ENCODE measurements around the gene TMEM161B. TPM values are rescaled to one million over a fixed set of nuclear protein-coding genes. Genes with fewer than 3 reads are reported as not detected.

TMEM161B gene
- total and polyA plus RNA-seq, 12 donors, result 3.8 to 32.3 (median 14.5) TPM

DNA sequence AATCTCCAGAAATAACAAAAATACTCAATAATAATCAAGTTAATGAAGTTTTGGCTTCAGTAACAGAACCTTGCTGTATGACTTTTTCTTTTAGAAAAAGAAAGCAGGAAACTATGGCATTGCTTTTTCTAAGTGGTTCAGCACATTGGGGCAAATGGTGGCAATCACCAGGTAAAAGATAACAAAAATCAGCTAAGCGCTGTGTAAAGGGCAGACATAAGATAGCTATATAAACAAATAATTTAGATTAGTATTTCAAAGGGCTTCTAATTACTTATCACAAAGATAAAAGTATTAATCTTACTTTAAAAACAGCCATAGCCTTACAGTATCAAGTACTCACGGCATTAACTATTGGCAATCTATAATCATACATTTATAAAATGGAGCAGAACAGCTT lies 10.0 kb downstream of the TMEM161B start:
- no peak for TF ChIP-seq POLR2A (IDR thresholded peaks at IDR 0.05)
- TF ChIP-seq, protein P1, sequence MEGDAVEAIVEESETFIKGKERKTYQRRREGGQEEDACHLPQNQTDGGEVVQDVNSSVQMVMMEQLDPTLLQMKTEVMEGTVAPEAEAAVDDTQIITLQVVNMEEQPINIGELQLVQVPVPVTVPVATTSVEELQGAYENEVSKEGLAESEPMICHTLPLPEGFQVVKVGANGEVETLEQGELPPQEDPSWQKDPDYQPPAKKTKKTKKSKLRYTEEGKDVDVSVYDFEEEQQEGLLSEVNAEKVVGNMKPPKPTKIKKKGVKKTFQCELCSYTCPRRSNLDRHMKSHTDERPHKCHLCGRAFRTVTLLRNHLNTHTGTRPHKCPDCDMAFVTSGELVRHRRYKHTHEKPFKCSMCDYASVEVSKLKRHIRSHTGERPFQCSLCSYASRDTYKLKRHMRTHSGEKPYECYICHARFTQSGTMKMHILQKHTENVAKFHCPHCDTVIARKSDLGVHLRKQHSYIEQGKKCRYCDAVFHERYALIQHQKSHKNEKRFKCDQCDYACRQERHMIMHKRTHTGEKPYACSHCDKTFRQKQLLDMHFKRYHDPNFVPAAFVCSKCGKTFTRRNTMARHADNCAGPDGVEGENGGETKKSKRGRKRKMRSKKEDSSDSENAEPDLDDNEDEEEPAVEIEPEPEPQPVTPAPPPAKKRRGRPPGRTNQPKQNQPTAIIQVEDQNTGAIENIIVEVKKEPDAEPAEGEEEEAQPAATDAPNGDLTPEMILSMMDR (IDR thresholded peaks at IDR 0.05), result no peak
- Histone ChIP-seq H3K27ac (no peak overlapping the region), H3K4me3 (no peak overlapping the region), H3K9me3 (replicated peaks in 1 of 3) (no peaks in the 10 kb centered on the region), H3K27me3 (no peaks in the 10 kb centered on the region), H3K36me3 (replicated peaks in 1 of 2) (no peaks in the 10 kb centered on the region), H3K4me1 (replicated peaks in 1 of 2) (peaks cover 12 to 21% of the 10 kb centered on the region in 2 donors)
- WGBS, 4 donors, result 95 to 98% (median 97%) methylated on average over 2 of the region's 2 CpGs
- DNase-seq, result no peak
- intact Hi-C loops (cut with DNase I), result no loop called here

DNA sequence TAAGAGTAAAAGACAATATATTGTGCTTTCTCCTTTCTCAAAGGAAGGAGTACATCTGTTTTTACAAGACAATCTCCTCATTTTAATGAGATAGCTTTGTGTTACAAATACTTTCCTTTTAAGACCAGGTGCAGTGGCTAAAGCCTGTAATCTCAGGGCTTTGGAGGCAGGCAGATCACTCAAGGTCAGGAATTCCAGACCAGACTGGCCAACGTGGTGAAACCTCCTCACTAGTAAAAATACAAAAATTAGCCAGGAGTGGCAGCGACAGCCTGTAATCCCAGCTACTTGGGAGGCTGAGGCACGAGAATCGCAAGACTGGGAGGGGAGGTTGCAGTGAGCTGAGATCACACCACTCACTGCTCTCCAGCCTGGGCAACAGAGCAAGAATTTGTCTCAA lies 11.8 kb downstream of the TMEM161B start:
- DNase-seq, result peak in 5 of 7 donors; percentile 18 to 35 (median 30)
- no peak for TF ChIP-seq POLR2A (IDR thresholded peaks at IDR 0.05)
- TF ChIP-seq, protein P1 (IDR thresholded peaks at IDR 0.05), result no peak
- Histone ChIP-seq H3K9me3 (replicated peaks in 1 of 3) (no peaks in the 10 kb centered on the region), H3K4me1 (replicated peaks in 1 of 2) (peaks cover 12 to 21% of the 10 kb centered on the region in 2 donors), H3K27me3 (no peaks in the 10 kb centered on the region), H3K27ac (no peak overlapping the region), H3K4me3 (no peak overlapping the region), H3K36me3 (replicated peaks in 1 of 2) (no peaks in the 10 kb centered on the region)
- WGBS, 4 donors, result 63 to 77% (median 70%) methylated on average over 4 of the region's 4 CpGs
- intact Hi-C loops (cut with DNase I), result no loop called here

DNA sequence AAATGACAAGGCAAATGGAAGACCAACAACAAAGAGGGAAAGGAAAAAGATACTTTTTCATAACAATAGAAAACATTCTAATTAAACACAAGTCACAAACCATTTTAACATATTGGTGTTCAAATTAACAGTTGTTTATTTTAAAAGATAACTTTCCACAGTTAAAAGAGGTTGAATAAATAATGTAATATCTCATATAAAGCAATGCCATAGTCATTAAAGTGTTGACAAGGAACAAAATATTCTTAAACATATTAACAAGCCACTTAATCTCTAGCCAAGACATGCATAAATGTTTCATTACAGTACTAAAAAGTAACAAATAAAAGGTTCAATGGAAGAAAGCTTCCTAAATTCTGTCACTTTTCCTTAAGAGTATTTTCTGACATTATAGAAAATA lies 12.6 kb downstream of the TMEM161B start:
- DNase-seq, result no peak
- H3K27me3 ChIP-seq, result no peaks in the 10 kb centered on the region
- H3K4me3 ChIP-seq, result no peak overlapping the region
- TF ChIP-seq POLR2A (IDR thresholded peaks at IDR 0.05), result no peak
- TF ChIP-seq, protein P1 (IDR thresholded peaks at IDR 0.05), result no peak
- H3K36me3 ChIP-seq (replicated peaks in 1 of 2), result no peaks in the 10 kb centered on the region
- H3K27ac ChIP-seq, result no peak overlapping the region
- H3K9me3 ChIP-seq (replicated peaks in 1 of 3), result no peaks in the 10 kb centered on the region
- intact Hi-C loops (cut with DNase I), result no loop called here
- peaks cover 12 to 21% of the 10 kb centered on the region in 2 donors for H3K4me1 ChIP-seq (replicated peaks in 1 of 2)

DNA sequence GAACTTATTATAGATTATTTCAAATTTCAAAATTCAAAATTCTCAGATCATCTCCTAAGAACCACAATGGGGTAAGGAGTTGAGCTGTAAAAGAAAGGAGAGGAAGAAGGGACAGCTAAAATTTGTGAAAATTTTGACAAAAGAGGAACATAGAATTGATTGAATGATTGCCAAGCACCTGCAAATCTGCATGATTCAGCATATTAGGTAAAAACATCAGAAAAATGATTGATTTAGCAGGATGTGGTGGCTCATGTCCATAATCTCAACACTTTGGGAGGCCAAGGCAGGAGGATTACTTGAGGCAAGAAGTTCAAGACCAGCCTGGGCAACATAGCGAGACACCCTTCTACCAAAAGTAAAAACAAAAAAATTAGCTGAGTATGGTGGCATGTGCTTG lies 14.3 kb downstream of the TMEM161B start:
- intact Hi-C loops (cut with DNase I), result no loop called here
- peaks cover 12 to 21% of the 10 kb centered on the region in 2 donors for H3K4me1 ChIP-seq (replicated peaks in 1 of 2)
- no peak overlapping the region for H3K27ac ChIP-seq
- no peaks in the 10 kb centered on the region for H3K36me3 ChIP-seq (replicated peaks in 1 of 2)
- 92 to 100% (median 95%) methylated on average over 1 of the region's 1 CpG for WGBS, 4 donors
- no peak for DNase-seq
- H3K27me3 ChIP-seq, result no peaks in the 10 kb centered on the region
- TF ChIP-seq, protein P1 (IDR thresholded peaks at IDR 0.05), result no peak
- TF ChIP-seq POLR2A (IDR thresholded peaks at IDR 0.05), result no peak
- no peak overlapping the region for H3K4me3 ChIP-seq
- H3K9me3 ChIP-seq (replicated peaks in 1 of 3), result no peaks in the 10 kb centered on the region

Data from adrenal gland (tissue), 12 donors.